GM12878 (cell line): ENCODE measurements around the gene NUP37. TPM values are rescaled to one million over a fixed set of nuclear protein-coding genes. Genes with fewer than 3 reads are reported as not detected.
A peak's percentile ranks its signal among the peaks of the same experiment; 100 is the strongest.

Source experiments
- ASH2L ChIP-seq: fragments of 300-600, 200-600 bp; sonication (generic); IDR thresholded peaks from 2 replicates; pipeline ENCODE4 v1.6.1; 2017; ENCODE audit warnings: low read depth, mild to moderate bottlenecking, borderline replicate concordance
- ATF3 ChIP-seq: IDR thresholded peaks from 2 replicates; pipeline ENCODE4 v1.6.1; 2011; ENCODE audit warnings: low read depth, mild to moderate bottlenecking, low read length, moderate library complexity, borderline replicate concordance; ENCODE audit errors: extremely low read depth
- CEBPB ChIP-seq, 2 experiments: fragments of 150-350 bp in 1 of 2; IDR thresholded peaks; 2 replicates each; pipeline ENCODE4 v1.6.1; 2012 to 2014; ENCODE audit warnings: low read depth in 2 of 2, low read length in 2 of 2, borderline replicate concordance in 1 of 2, inconsistent platforms in 1 of 2
- CHD2 ChIP-seq: IDR thresholded peaks from 2 replicates; pipeline ENCODE4 v1.6.1; 2011; ENCODE audit warnings: low read depth, low read length, improper control_type of control experiment, borderline replicate concordance
- EP300 ChIP-seq, 2 experiments: fragments of 150-350 bp in 1 of 2; IDR thresholded peaks; 2 replicates each; pipeline ENCODE4 v1.6.1; 2011 to 2012; ENCODE audit warnings: low read depth in 2 of 2, low read length in 2 of 2, borderline replicate concordance in 1 of 2, improper control_type of control experiment in 1 of 2, inconsistent platforms in 1 of 2; ENCODE audit not compliant: control insufficient read depth in 1 of 2
- EZH2 ChIP-seq: IDR thresholded peaks from 2 replicates; pipeline ENCODE4 v1.6.1; 2012; ENCODE audit warnings: low read depth, mild to moderate bottlenecking, control low read depth, inconsistent platforms, low read length, borderline replicate concordance; ENCODE audit not compliant: control insufficient read depth
- FOXM1 ChIP-seq: IDR thresholded peaks from 2 replicates; pipeline ENCODE4 v1.6.1; 2012; ENCODE audit warnings: low read depth, mild to moderate bottlenecking, inconsistent platforms, low read length, moderate library complexity
- IRF4 ChIP-seq: IDR thresholded peaks from 2 replicates; pipeline ENCODE4 v1.6.1; 2011; ENCODE audit warnings: low read depth, low read length
- NFIC ChIP-seq: IDR thresholded peaks from 2 replicates; pipeline ENCODE4 v1.6.1; 2012; ENCODE audit warnings: low read depth, mild to moderate bottlenecking, inconsistent platforms, low read length, moderate library complexity
- NFYB ChIP-seq: IDR thresholded peaks from 2 replicates; pipeline ENCODE4 v1.6.1; 2011; ENCODE audit warnings: low read depth, mild to moderate bottlenecking, low read length, improper control_type of control experiment, moderate library complexity; ENCODE audit not compliant: insufficient read depth
- NR2F1 ChIP-seq: fragments of 450-650 bp; conservative IDR thresholded peaks from 2 replicates; pipeline ENCODE4 v1.6.1; 2017; ENCODE audit warnings: mild to moderate bottlenecking
- PML ChIP-seq: IDR thresholded peaks from 2 replicates; pipeline ENCODE4 v1.6.1; 2012; ENCODE audit warnings: low read length, inconsistent platforms
- RB1 ChIP-seq: fragments of 450-650 bp; formaldehyde crosslinking; IDR thresholded peaks from 2 replicates; pipeline ENCODE4 v1.6.1; 2017; ENCODE audit warnings: mild to moderate bottlenecking, borderline replicate concordance
- RCOR1 ChIP-seq: conservative IDR thresholded peaks from 2 replicates; pipeline ENCODE4 v1.6.1; 2012; ENCODE audit warnings: low read depth, low read length, improper control_type of control experiment
- RELB ChIP-seq: fragments of 450-650 bp; IDR thresholded peaks from 2 replicates; pipeline ENCODE4 v1.6.1; 2017; ENCODE audit warnings: low read depth, mild to moderate bottlenecking, moderate library complexity
- TBL1XR1 ChIP-seq: IDR thresholded peaks from 2 replicates; pipeline ENCODE4 v1.6.1; 2012; ENCODE audit warnings: low read depth, low read length, improper control_type of control experiment
- TCF7 ChIP-seq: IDR thresholded peaks from 2 replicates; pipeline ENCODE4 v1.6.1; 2014; ENCODE audit warnings: antibody characterized with exemption, borderline replicate concordance
- polyA plus RNA-seq, 11 experiments: library from polyadenylated mRNA; depleted of rRNA in 4 of 11; unstranded in 6 of 11; stranded (reverse) in 5 of 11; fragments of >200 nt; fragmentation: Nextera tagmentation in 4 of 11; fragmentation: Illumina TruSeq in 1 of 11; extraction: Ambion mirVana in 4 of 11; extraction: Trizol in 1 of 11; gene quantifications; 1 replicate in 1 of 11; 2 replicates in 10 of 11; pipeline versions ENCODE4 v1.2.1 to v1.2.3, GENCODE V29; 2011 to 2016; ENCODE audit warnings: inconsistent platforms in 2 of 11, missing spikeins in 2 of 11, low read depth in 1 of 11
- total RNA-seq, 4 experiments: library from RNA; depleted of rRNA in 3 of 4; stranded (reverse); fragments of >200 nt in 3 of 4; fragmentation: Illumina TruSeq in 1 of 4; extraction: Trizol in 1 of 4; gene quantifications; 2 replicates each; pipeline versions ENCODE4 v1.2.1 to v1.2.3, GENCODE V29; 2013 to 2021
- TF ChIP-seq, protein P1 (sequence below): fragments of 450-650 bp; IDR thresholded peaks from 2 replicates; pipeline ENCODE4 v1.6.1; 2014; ENCODE audit warnings: mild to moderate bottlenecking
- TF ChIP-seq, protein P2 (sequence below): IDR thresholded peaks from 2 replicates; pipeline ENCODE4 v1.6.1; 2012; ENCODE audit warnings: low read length, inconsistent platforms
- TF ChIP-seq, protein P3 (sequence below), 3 experiments: IDR thresholded peaks in 2 of 3; conservative IDR thresholded peaks in 1 of 3; 2 replicates each; pipeline ENCODE4 v1.5.1; 2011; ENCODE audit warnings: low read depth in 3 of 3, low read length in 3 of 3, mild to moderate bottlenecking in 3 of 3, control low read depth in 2 of 3, moderate library complexity in 2 of 3, inconsistent platforms in 1 of 3, mixed read lengths in 1 of 3; ENCODE audit not compliant: control insufficient read depth in 2 of 3, insufficient read depth in 1 of 3; ENCODE audit errors: extremely low read depth in 1 of 3

The NUP37 gene
- total and polyA plus RNA-seq, 10 of the 15 experiments (the other 5 are each of a cell fraction or from before 2014, with no cell fraction given): 51.8 to 250 (median 99.6) TPM

DNA sequence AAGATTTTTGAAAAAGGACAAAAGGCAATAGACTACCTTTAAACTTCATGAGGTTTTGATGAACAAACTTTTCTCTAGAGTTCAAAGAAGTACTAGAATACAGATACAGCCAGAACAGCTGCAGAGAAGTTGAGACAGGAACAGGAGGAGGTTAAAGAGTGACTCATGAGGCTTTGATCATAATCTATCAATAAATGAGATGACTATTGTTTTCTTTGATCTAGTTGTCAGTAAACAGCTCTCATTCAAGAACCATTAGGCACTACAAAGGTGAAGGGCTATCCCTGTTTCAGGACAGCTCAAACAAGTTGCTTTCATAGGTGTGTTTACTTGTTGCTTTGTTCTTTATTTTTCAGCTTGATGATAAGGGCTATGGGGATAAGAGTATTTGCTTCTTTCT, 60.6 kb downstream of the NUP37 start (continued):
- no peak for TF ChIP-seq RCOR1
- TF ChIP-seq NFIC: 0 out of 2 replicates have a peak, but pooled peaks have one; percentile 30
- no peak for TF ChIP-seq EZH2
- no peak for TF ChIP-seq TBL1XR1
- no peak for TF ChIP-seq PML
- TF ChIP-seq NFYB: no peak
- TF ChIP-seq EP300 (IDR thresholded peaks at IDR 0.05; ENCODE audit: borderline replicate concordance in 1 of 2, control insufficient read depth in 1 of 2, low read depth in 2 of 2, low read length in 2 of 2): no peak
- no peak for TF ChIP-seq NR2F1
- no peak for TF ChIP-seq ATF3
- TF ChIP-seq, protein P1, sequence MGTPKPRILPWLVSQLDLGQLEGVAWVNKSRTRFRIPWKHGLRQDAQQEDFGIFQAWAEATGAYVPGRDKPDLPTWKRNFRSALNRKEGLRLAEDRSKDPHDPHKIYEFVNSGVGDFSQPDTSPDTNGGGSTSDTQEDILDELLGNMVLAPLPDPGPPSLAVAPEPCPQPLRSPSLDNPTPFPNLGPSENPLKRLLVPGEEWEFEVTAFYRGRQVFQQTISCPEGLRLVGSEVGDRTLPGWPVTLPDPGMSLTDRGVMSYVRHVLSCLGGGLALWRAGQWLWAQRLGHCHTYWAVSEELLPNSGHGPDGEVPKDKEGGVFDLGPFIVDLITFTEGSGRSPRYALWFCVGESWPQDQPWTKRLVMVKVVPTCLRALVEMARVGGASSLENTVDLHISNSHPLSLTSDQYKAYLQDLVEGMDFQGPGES: no peak
- TF ChIP-seq IRF4: no peak; the same call in 1 of the 2 replicates
- TF ChIP-seq CHD2: no peak
- TF ChIP-seq, protein P2, sequence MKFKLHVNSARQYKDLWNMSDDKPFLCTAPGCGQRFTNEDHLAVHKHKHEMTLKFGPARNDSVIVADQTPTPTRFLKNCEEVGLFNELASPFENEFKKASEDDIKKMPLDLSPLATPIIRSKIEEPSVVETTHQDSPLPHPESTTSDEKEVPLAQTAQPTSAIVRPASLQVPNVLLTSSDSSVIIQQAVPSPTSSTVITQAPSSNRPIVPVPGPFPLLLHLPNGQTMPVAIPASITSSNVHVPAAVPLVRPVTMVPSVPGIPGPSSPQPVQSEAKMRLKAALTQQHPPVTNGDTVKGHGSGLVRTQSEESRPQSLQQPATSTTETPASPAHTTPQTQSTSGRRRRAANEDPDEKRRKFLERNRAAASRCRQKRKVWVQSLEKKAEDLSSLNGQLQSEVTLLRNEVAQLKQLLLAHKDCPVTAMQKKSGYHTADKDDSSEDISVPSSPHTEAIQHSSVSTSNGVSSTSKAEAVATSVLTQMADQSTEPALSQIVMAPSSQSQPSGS: peak; percentile 50; the same call in 1 of the 2 replicates
- TF ChIP-seq RELB: no peak
- TF ChIP-seq RB1: no peak
- TF ChIP-seq CEBPB (IDR thresholded peaks at IDR 0.05; ENCODE audit: borderline replicate concordance in 1 of 2, low read depth in 2 of 2, low read length in 2 of 2): peak in 1 of 2 experiments; percentile 59; a peak in 1 of 4 replicates
- TF ChIP-seq FOXM1: peak; percentile 45; the same call in 1 of the 2 replicates
- TF ChIP-seq, protein P3, sequence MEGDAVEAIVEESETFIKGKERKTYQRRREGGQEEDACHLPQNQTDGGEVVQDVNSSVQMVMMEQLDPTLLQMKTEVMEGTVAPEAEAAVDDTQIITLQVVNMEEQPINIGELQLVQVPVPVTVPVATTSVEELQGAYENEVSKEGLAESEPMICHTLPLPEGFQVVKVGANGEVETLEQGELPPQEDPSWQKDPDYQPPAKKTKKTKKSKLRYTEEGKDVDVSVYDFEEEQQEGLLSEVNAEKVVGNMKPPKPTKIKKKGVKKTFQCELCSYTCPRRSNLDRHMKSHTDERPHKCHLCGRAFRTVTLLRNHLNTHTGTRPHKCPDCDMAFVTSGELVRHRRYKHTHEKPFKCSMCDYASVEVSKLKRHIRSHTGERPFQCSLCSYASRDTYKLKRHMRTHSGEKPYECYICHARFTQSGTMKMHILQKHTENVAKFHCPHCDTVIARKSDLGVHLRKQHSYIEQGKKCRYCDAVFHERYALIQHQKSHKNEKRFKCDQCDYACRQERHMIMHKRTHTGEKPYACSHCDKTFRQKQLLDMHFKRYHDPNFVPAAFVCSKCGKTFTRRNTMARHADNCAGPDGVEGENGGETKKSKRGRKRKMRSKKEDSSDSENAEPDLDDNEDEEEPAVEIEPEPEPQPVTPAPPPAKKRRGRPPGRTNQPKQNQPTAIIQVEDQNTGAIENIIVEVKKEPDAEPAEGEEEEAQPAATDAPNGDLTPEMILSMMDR (IDR thresholded peaks at IDR 0.05 in 2 of 3, conservative IDR thresholded peaks at IDR 0.05 in 1 of 3; ENCODE audit: control insufficient read depth in 2 of 3, extremely low read depth in 1 of 3, insufficient read depth in 1 of 3, low read depth in 3 of 3, low read length in 3 of 3): no peak
- TF ChIP-seq TCF7: peak; percentile 97
- TF ChIP-seq ASH2L: no peak
